ENCODE measurements around the gene CKM.

CKM gene

GRCh38 chr19:45297674-45298073 is 25.0 kb downstream of the CKM start:
- TF ChIP-seq FOXP2 (optimal IDR thresholded peaks at IDR 0.05; ENCODE audit: borderline replicate concordance, extremely low read depth, extremely low read length, insufficient read depth) (no peak), TAF1 (IDR thresholded peaks at IDR 0.05; ENCODE audit: borderline replicate concordance, insufficient read depth, low read length) (no peak), POLR2AphosphoS5 (IDR thresholded peaks at IDR 0.05; ENCODE audit: low read depth, low read length) (no peak), SIN3A (IDR thresholded peaks at IDR 0.05; ENCODE audit: borderline replicate concordance, insufficient read depth, low read length) (no peak)
- TF ChIP-seq, protein P1, sequence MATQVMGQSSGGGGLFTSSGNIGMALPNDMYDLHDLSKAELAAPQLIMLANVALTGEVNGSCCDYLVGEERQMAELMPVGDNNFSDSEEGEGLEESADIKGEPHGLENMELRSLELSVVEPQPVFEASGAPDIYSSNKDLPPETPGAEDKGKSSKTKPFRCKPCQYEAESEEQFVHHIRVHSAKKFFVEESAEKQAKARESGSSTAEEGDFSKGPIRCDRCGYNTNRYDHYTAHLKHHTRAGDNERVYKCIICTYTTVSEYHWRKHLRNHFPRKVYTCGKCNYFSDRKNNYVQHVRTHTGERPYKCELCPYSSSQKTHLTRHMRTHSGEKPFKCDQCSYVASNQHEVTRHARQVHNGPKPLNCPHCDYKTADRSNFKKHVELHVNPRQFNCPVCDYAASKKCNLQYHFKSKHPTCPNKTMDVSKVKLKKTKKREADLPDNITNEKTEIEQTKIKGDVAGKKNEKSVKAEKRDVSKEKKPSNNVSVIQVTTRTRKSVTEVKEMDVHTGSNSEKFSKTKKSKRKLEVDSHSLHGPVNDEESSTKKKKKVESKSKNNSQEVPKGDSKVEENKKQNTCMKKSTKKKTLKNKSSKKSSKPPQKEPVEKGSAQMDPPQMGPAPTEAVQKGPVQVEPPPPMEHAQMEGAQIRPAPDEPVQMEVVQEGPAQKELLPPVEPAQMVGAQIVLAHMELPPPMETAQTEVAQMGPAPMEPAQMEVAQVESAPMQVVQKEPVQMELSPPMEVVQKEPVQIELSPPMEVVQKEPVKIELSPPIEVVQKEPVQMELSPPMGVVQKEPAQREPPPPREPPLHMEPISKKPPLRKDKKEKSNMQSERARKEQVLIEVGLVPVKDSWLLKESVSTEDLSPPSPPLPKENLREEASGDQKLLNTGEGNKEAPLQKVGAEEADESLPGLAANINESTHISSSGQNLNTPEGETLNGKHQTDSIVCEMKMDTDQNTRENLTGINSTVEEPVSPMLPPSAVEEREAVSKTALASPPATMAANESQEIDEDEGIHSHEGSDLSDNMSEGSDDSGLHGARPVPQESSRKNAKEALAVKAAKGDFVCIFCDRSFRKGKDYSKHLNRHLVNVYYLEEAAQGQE (IDR thresholded peaks at IDR 0.05; ENCODE audit: insufficient read depth in 1 of 2, low read depth in 2 of 2, low read length in 2 of 2), result no peak

GRCh38 chr19:45296355-45296754 is 26.3 kb downstream of the CKM start:
- no peak for TF ChIP-seq POLR2AphosphoS5 (IDR thresholded peaks at IDR 0.05; ENCODE audit: low read depth, low read length)
- TF ChIP-seq, protein P1 (IDR thresholded peaks at IDR 0.05; ENCODE audit: insufficient read depth in 1 of 2, low read depth in 2 of 2, low read length in 2 of 2), result no peak
- TF ChIP-seq SIN3A (IDR thresholded peaks at IDR 0.05; ENCODE audit: borderline replicate concordance, insufficient read depth, low read length), result no peak
- TF ChIP-seq TAF1 (IDR thresholded peaks at IDR 0.05; ENCODE audit: borderline replicate concordance, insufficient read depth, low read length), result no peak
- TF ChIP-seq FOXP2 (optimal IDR thresholded peaks at IDR 0.05; ENCODE audit: borderline replicate concordance, extremely low read depth, extremely low read length, insufficient read depth), result no peak

DNA sequence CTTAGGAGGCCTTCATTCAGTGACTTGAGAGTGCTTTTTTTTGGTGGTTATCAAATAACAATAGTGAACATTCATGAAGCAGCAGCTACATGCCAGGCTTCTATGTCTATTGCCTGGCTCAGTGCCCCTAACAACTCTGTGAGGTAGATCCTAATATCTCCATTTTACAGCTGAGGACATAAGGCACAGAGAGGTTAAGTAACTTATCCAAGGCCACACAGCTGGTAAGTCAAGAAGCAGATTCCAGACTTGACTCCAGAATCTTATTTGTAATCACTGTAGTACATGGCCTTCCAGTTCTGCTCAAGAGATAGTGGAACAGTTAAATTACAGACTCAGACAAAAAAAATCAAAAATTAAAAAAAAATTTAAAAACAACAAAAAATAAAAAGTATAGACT is 26.8 kb downstream of the CKM start:
- TF ChIP-seq SIN3A (IDR thresholded peaks at IDR 0.05; ENCODE audit: borderline replicate concordance, insufficient read depth, low read length) (no peak), POLR2AphosphoS5 (IDR thresholded peaks at IDR 0.05; ENCODE audit: low read depth, low read length) (no peak), TAF1 (IDR thresholded peaks at IDR 0.05; ENCODE audit: borderline replicate concordance, insufficient read depth, low read length) (no peak), FOXP2 (optimal IDR thresholded peaks at IDR 0.05; ENCODE audit: borderline replicate concordance, extremely low read depth, extremely low read length, insufficient read depth) (no peak)
- TF ChIP-seq, protein P1 (IDR thresholded peaks at IDR 0.05; ENCODE audit: insufficient read depth in 1 of 2, low read depth in 2 of 2, low read length in 2 of 2), result no peak

GRCh38 chr19:45294291-45295029 is 28.2 kb downstream of the CKM start:
- TF ChIP-seq FOXP2 (optimal IDR thresholded peaks at IDR 0.05; ENCODE audit: borderline replicate concordance, extremely low read depth, extremely low read length, insufficient read depth) (no peak), POLR2AphosphoS5 (IDR thresholded peaks at IDR 0.05; ENCODE audit: low read depth, low read length) (no peak), SIN3A (IDR thresholded peaks at IDR 0.05; ENCODE audit: borderline replicate concordance, insufficient read depth, low read length) (no peak), TAF1 (IDR thresholded peaks at IDR 0.05; ENCODE audit: borderline replicate concordance, insufficient read depth, low read length) (no peak)
- TF ChIP-seq, protein P1 (IDR thresholded peaks at IDR 0.05; ENCODE audit: insufficient read depth in 1 of 2, low read depth in 2 of 2, low read length in 2 of 2), result no peak
